WI38 (cell line): ENCODE results near the gene PROCR.
"Not testable (repeated sequence)": the region's sequence is repeated elsewhere in the genome, so short reads cannot be mapped to it uniquely, and the experiment has no call there.

Experiments used
- H3K4me3 ChIP-seq: 2 replicates; pipeline ENCODE4 v1.5.1; 2011; ENCODE audit warnings: low read depth, mild to moderate bottlenecking, control low read depth, low read length
- TF ChIP-seq, protein P1 (sequence below): IDR thresholded peaks from 2 replicates; pipeline ENCODE4 v1.5.1; 2012; ENCODE audit warnings: low read depth, mild to moderate bottlenecking, control low read depth, low read length

Gene PROCR

GRCh38 chr20:35150846-35151579 lies 20.9 kb upstream of the PROCR start:
- TF ChIP-seq, protein P1, sequence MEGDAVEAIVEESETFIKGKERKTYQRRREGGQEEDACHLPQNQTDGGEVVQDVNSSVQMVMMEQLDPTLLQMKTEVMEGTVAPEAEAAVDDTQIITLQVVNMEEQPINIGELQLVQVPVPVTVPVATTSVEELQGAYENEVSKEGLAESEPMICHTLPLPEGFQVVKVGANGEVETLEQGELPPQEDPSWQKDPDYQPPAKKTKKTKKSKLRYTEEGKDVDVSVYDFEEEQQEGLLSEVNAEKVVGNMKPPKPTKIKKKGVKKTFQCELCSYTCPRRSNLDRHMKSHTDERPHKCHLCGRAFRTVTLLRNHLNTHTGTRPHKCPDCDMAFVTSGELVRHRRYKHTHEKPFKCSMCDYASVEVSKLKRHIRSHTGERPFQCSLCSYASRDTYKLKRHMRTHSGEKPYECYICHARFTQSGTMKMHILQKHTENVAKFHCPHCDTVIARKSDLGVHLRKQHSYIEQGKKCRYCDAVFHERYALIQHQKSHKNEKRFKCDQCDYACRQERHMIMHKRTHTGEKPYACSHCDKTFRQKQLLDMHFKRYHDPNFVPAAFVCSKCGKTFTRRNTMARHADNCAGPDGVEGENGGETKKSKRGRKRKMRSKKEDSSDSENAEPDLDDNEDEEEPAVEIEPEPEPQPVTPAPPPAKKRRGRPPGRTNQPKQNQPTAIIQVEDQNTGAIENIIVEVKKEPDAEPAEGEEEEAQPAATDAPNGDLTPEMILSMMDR: no peak
- no peak overlapping the region for H3K4me3 ChIP-seq

- no peak overlapping the region for H3K4me3 ChIP-seq
- TF ChIP-seq, protein P1: no peak
These were observed 20.1 kb upstream of the PROCR start for GRCh38 chr20:35151736-35152135.

GRCh38 chr20:35155936-35156335 lies 15.9 kb upstream of the PROCR start:
- no peak overlapping the region for H3K4me3 ChIP-seq
- TF ChIP-seq, protein P1: no peak

DNA sequence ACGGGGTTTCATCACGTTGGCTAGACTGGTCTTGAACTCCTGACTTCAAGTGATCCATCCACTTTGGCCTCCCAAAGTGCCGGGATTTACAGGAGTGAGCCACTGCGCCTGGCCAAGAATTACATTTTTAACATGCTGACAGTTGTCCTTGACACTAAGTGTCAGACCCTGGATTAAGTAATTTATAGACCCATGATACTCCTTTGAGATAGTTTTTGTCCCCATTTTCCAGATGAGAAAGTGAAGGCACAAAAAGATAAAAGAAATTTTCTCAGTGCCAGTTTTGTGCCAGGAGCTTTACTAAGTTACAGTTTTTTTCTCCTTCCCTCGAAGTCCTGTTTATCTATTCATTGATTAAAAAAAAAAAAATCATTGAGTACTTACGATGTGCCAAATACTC lies 14.9 kb upstream of the PROCR start:
- TF ChIP-seq, protein P1: no peak
- H3K4me3 ChIP-seq: no peak overlapping the region

DNA sequence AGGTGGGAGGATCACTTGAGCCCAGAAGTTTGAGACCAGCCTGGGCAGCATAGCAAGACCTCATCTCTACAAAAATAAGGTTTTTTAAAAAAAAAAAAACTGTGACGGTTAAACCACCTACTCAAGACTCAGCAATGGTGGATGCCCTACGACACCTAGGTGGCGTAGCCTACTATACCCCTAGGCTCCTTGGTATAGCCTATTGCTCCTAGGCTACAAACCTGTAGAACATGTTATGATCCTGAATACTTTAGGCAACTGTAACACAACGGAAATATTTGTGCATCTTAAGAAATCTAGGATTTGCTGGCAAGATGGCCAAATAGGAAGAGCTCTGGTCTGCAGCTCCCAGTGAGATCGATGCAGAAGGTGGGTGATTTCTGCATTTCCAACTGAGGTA lies 11.5 kb upstream of the PROCR start:
- H3K4me3 ChIP-seq: not testable (repeated sequence)

GRCh38 chr20:35164531-35164930 lies 7.3 kb upstream of the PROCR start:
- not testable (repeated sequence) for H3K4me3 ChIP-seq

- no peak overlapping the region for H3K4me3 ChIP-seq
- TF ChIP-seq, protein P1: no peak
These were observed 6.4 kb upstream of the PROCR start for GRCh38 chr20:35165221-35166185.

DNA sequence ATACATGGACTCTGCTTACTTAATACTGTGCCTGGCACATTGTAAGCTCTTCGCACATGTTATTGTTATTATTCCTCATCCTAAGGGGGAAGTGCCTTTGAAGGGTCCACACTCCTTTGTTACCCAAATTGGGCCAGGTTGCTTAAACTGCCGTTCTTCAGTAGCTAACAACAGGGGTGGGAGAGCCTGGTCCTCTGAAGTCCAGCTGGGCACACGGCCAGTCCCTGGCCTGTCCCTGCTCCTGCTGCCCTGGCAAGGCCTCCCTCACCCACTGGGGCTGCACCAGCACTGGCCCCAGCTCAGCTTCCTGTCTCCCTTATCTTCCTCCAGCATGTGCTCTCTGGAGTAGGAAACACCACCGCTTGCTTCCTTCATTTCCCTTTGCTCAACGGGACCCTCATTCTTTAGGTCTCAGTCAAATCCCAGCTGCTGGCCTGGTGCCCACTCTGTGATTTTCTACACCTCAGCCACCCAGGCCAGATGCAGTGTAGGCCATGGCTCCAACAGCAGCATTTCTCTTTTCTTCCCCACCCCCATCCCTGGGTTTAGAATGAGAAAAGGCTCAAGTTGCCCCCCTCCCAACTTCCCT lies 5.5 kb upstream of the PROCR start:
- TF ChIP-seq, protein P1: no peak
- H3K4me3 ChIP-seq: no peak overlapping the region
